Endothelial cell of umbilical vein (primary cell): ENCODE results near the gene STXBP5. TPM values are rescaled to one million over a fixed set of nuclear protein-coding genes. Genes with fewer than 3 reads are reported as not detected.

Source experiments
- BruUV-seq: library from RNA; stranded (reverse); fragments of 400-500 nt; replicated peaks from 2 replicates; lab custom pipeline; 2021; lab: Mats Ljungman, UMichigan
- CTCF ChIA-PET: fragments of 300-600, 350-600 bp; sonication (Branson Sonifier 250); formaldehyde crosslinking; loops from one replicate; lab custom pipeline; 2021; ENCODE audit warnings: antibody characterized with exemption, inconsistent platforms; lab: Charles Lee
- POLR2A ChIA-PET: fragments of 300-600, 350-600 bp; sonication (Branson Sonifier 250); formaldehyde crosslinking; loops from one replicate; lab custom pipeline; 2021; ENCODE audit warnings: antibody characterized with exemption, inconsistent platforms; lab: Charles Lee
- DNase-seq: peaks from one replicate; pipeline ENCODE4 v3.0.0-alpha.2; 2011; ENCODE audit warnings: low read depth, low spot score
- FAIRE-seq: peaks from 2 replicates; lab custom pipeline; 2011; peaks lifted over from hg19 to GRCh38; lab: Jason Lieb, UNC
- H2AFZ ChIP-seq: 2 replicates; pipeline ENCODE4 v1.6.0; 2012; ENCODE audit warnings: low read depth, low read length, control low read depth, inconsistent platforms
- H3K27ac ChIP-seq: 2 replicates; pipeline ENCODE4 v1.5.1; 2011; ENCODE audit warnings: low read depth, mild to moderate bottlenecking, control low read depth, low read length, moderate library complexity; ENCODE audit not compliant: insufficient read depth
- H3K27me3 ChIP-seq, 2 experiments: 2 replicates each; pipeline versions ENCODE4 v1.6.0 to v1.6.1; 2011; ENCODE audit warnings: low read length in 2 of 2, mixed read lengths in 1 of 2; ENCODE audit not compliant: control insufficient read depth in 2 of 2, insufficient read depth in 2 of 2
- H3K36me3 ChIP-seq, 2 experiments: 2 replicates in 1 of 2; 3 replicates in 1 of 2; pipeline ENCODE4 v1.5.1; 2011; ENCODE audit warnings: low read length in 2 of 2, mild to moderate bottlenecking in 1 of 2, moderate library complexity in 1 of 2; ENCODE audit not compliant: control insufficient read depth in 2 of 2, insufficient read depth in 2 of 2; ENCODE audit errors: extremely low read depth in 1 of 2
- H3K4me1 ChIP-seq: 3 replicates; pipeline ENCODE4 v1.5.1; 2011; ENCODE audit warnings: mild to moderate bottlenecking, low read length; ENCODE audit not compliant: control insufficient read depth, insufficient read depth; ENCODE audit errors: extremely low read depth
- H3K4me2 ChIP-seq: 2 replicates; pipeline ENCODE4 v1.6.1; 2011; ENCODE audit warnings: low read length, control low read depth, mixed read lengths; ENCODE audit not compliant: insufficient read depth
- H3K4me3 ChIP-seq, 3 experiments: fragments of 200-600 bp in 1 of 3; sonication (generic), shearing (Covaris generic) in 1 of 3; replicated peaks in 1 of 3; 2 replicates each; pipeline ENCODE4 v1.5.1; 2011 to 2016; ENCODE audit warnings: control low read depth in 3 of 3, low read length in 3 of 3, mild to moderate bottlenecking in 2 of 3, inconsistent platforms in 1 of 3, low read depth in 1 of 3, moderate library complexity in 1 of 3; ENCODE audit not compliant: insufficient read depth in 1 of 3
- H3K79me2 ChIP-seq: 2 replicates; pipeline ENCODE4 v1.6.0; 2012; ENCODE audit warnings: low read length, inconsistent platforms; ENCODE audit not compliant: control insufficient read depth, insufficient read depth
- H3K9ac ChIP-seq: replicated peaks from 2 replicates; pipeline ENCODE3; 2011; ENCODE audit warnings: low read length, control low read depth; ENCODE audit not compliant: insufficient read depth; ENCODE audit errors: extremely low read depth
- H3K9me1 ChIP-seq: replicated peaks from 3 replicates; pipeline ENCODE4 v1.6.0; 2011; ENCODE audit warnings: mild to moderate bottlenecking, low read length; ENCODE audit not compliant: control insufficient read depth, insufficient read depth; ENCODE audit errors: extremely low read depth
- H3K9me3 ChIP-seq: replicated peaks from 2 replicates; pipeline ENCODE4 v1.5.1; 2012; ENCODE audit warnings: low read length, inconsistent platforms; ENCODE audit not compliant: control insufficient read depth, insufficient read depth
- H4K20me1 ChIP-seq: replicated peaks from 2 replicates; pipeline ENCODE3; 2011; ENCODE audit warnings: mild to moderate bottlenecking, low read length; ENCODE audit not compliant: control insufficient read depth, insufficient read depth; ENCODE audit errors: extremely low read depth
- CTCF ChIP-seq, 2 donors: IDR thresholded peaks; 1 replicate in 1 of 2; 2 replicates in 1 of 2; pipeline ENCODE4 v1.5.1; 2011; ENCODE audit warnings: low read length in 2 of 2, mild to moderate bottlenecking in 2 of 2, moderate library complexity in 2 of 2, control low read depth in 1 of 2, inconsistent platforms in 1 of 2, low read depth in 1 of 2; ENCODE audit not compliant: insufficient read depth in 1 of 2; ENCODE audit errors: extremely low read depth in 1 of 2
- EZH2 ChIP-seq: IDR thresholded peaks from 2 replicates; pipeline ENCODE4 v1.6.1; 2012; ENCODE audit warnings: borderline replicate concordance, low read depth, mild to moderate bottlenecking, moderate library complexity, low read length, inconsistent platforms; ENCODE audit not compliant: severe bottlenecking
- FOS ChIP-seq: IDR thresholded peaks from 2 replicates; pipeline ENCODE4 v1.6.1; 2011; ENCODE audit warnings: mild to moderate bottlenecking, low read length, moderate library complexity, borderline replicate concordance; ENCODE audit not compliant: insufficient read depth
- GATA2 ChIP-seq: IDR thresholded peaks from 2 replicates; pipeline ENCODE4 v1.7.0; 2011; ENCODE audit warnings: low read depth, mild to moderate bottlenecking, moderate library complexity, mixed read lengths, low read length; ENCODE audit not compliant: insufficient read length, insufficient read depth
- JUN ChIP-seq: IDR thresholded peaks from 2 replicates; pipeline ENCODE4 v1.6.1; 2011; ENCODE audit warnings: borderline replicate concordance, low read depth; ENCODE audit not compliant: insufficient read length, insufficient read depth
- MAX ChIP-seq: IDR thresholded peaks from 2 replicates; pipeline ENCODE4 v1.6.1; 2011; ENCODE audit not compliant: insufficient read depth, insufficient read length
- MYC ChIP-seq: IDR thresholded peaks from one replicate; pipeline ENCODE4 v1.6.1; 2011; ENCODE audit warnings: mild to moderate bottlenecking, low read depth, low read length
- POLR2A ChIP-seq: IDR thresholded peaks from 2 replicates; pipeline ENCODE4 v1.6.1; 2012; ENCODE audit warnings: low read depth, mild to moderate bottlenecking, control low read depth, low read length
- POLR2AphosphoS5 ChIP-seq: IDR thresholded peaks from 2 replicates; pipeline ENCODE4 v1.6.1; 2012; ENCODE audit warnings: low read depth, mild to moderate bottlenecking, control low read depth, low read length, moderate library complexity; ENCODE audit not compliant: insufficient read depth
- dilution Hi-C: fragments of 300-500 bp; cut with MboI; formaldehyde crosslinking; loops from one replicate; pipeline ENCODE4 v1.15.0; 2019; ENCODE audit warnings: low sequenced_read_pairs; ENCODE audit not compliant: extremely low pct_ligation_motif_present
- intact Hi-C: fragments of 100-400 bp; cut with micrococcal nuclease; formaldehyde crosslinking; loops from one replicate; pipeline ENCODE4 v1.10.0; 2022
- polyA plus RNA-seq, 4 experiments: library from polyadenylated mRNA; depleted of rRNA in 3 of 4; stranded (reverse) in 3 of 4; unstranded in 1 of 4; fragments of >200 nt; gene quantifications; 2 replicates each; pipeline versions ENCODE4 v1.2.1 to v1.2.3, GENCODE V29; 2011 to 2012; ENCODE audit warnings: missing spikeins in 1 of 4
- total RNA-seq: library from RNA; stranded (reverse); gene quantifications from 2 replicates; pipeline ENCODE4 v1.2.3, GENCODE V29; 2021

Gene STXBP5
- total and polyA plus RNA-seq, 2 donors (not counting 3 experiments of a cell fraction or from before 2014, with no cell fraction given) = 7.1 to 21.8 TPM

GRCh38 chr6:147392917-147393625, 188.9 kb downstream of the STXBP5 start:
- H3K4me1 ChIP-seq = no peaks in the 10 kb centered on the region
- no peaks in the 10 kb centered on the region for H3K36me3 ChIP-seq
- H3K4me2 ChIP-seq = no peak overlapping the region
- CTCF ChIA-PET = interaction anchor here (0.8 to 1.8 kb wide), 2 partner anchors 10 to 1167 kb away, joined by 3 to 9 read pairs; no protein-coding TSS in a partner anchor
- H3K79me2 ChIP-seq = no peaks in the 10 kb centered on the region
- POLR2A ChIA-PET = no interaction called here
- no TSS peak for BruUV-seq
- no peak overlapping the region for H3K9ac ChIP-seq
- TF ChIP-seq CTCF (IDR thresholded peaks at IDR 0.05; ENCODE audit: extremely low read depth in 1 of 2, insufficient read depth in 1 of 2, low read depth in 1 of 2, low read length in 2 of 2) (no peak), GATA2 (no peak), JUN (no peak), MYC (no peak), POLR2AphosphoS5 (no peak), POLR2A (no peak), MAX (no peak), EZH2 (no peak), FOS (no peak)
- no peaks in the 10 kb centered on the region for H3K9me3 ChIP-seq
- H4K20me1 ChIP-seq = no peaks in the 10 kb centered on the region
- no peak overlapping the region for H3K27ac ChIP-seq
- dilution Hi-C loops (no loop called here), intact Hi-C loops (no loop called here)
- no peak overlapping the region for H3K4me3 ChIP-seq
- DNase-seq = no peak
- no peak for FAIRE-seq
- H3K27me3 ChIP-seq = no peaks in the 10 kb centered on the region
- H3K9me1 ChIP-seq = no peaks in the 10 kb centered on the region
- no peak overlapping the region for H2AFZ ChIP-seq
